A549 (cell line): ENCODE measurements around the gene RCOR2.

Experiments used
- CHD2 ChIP-seq: fragments of 150-350 bp; IDR thresholded peaks from 2 replicates; pipeline ENCODE4 v1.6.1; 2014; ENCODE audit warnings: low read length; ENCODE audit not compliant: partially characterized antibody
- EP300 ChIP-seq, 2 experiments: fragments of >200 bp; sonication (Bioruptor Twin); formaldehyde crosslinking; IDR thresholded peaks; 2 replicates in 1 of 2; 3 replicates in 1 of 2; pipeline ENCODE4 v1.6.1; 2016 to 2017
- MAFK ChIP-seq: fragments of 450-650 bp; IDR thresholded peaks from 2 replicates; pipeline ENCODE4 v1.6.1; 2014; ENCODE audit not compliant: partially characterized antibody
- PHF8 ChIP-seq: fragments of 200-600 bp; sonication (generic); IDR thresholded peaks from 2 replicates; pipeline ENCODE4 v1.6.1; 2016; ENCODE audit warnings: low read depth, mild to moderate bottlenecking, antibody characterized with exemption, moderate library complexity, borderline replicate concordance
- POLR2A ChIP-seq: IDR thresholded peaks from 2 replicates; pipeline ENCODE4 v1.6.1; 2012; ENCODE audit warnings: mild to moderate bottlenecking, low read length
- RAD21 ChIP-seq, 2 experiments: fragments of >200 bp in 1 of 2; sonication (Bioruptor Twin) in 1 of 2; formaldehyde crosslinking in 1 of 2; IDR thresholded peaks in 1 of 2; conservative IDR thresholded peaks in 1 of 2; 2 replicates in 1 of 2; 3 replicates in 1 of 2; pipeline ENCODE4 v1.6.1; 2012 to 2018; ENCODE audit warnings: inconsistent platforms in 1 of 2
- TF ChIP-seq, protein P1 (sequence below): fragments of >200 bp; sonication (Bioruptor Twin); formaldehyde crosslinking; IDR thresholded peaks from 3 replicates; pipeline ENCODE4 v1.5.1; 2016
- TF ChIP-seq, protein P2 (sequence below): fragments of 250-450 bp; sonication (Bioruptor Pico); IDR thresholded peaks from 2 replicates; pipeline ENCODE4 v1.5.0; 2021; ENCODE audit warnings: mild to moderate bottlenecking, moderate library complexity, borderline replicate concordance

DNA sequence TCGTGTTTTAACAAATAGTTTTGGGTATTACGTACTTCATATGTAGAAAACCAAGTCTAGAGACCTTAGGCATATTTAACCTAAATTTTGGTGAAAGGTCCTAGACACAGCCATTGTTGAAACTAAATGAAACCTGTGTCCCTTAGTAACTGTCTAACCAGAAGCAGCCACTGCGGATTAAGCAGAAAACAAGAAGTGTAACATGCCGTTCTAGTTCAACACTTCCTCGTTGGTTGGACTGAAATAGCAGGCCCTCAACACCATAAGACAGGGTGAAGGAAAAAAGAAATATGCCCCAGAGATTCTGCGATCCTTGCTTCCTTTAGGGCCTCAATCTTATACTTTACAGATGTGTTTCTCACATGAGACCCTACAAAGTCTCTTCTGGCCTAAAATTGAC is 23.8 kb upstream of the RCOR2 start:
- TF ChIP-seq, protein P1, sequence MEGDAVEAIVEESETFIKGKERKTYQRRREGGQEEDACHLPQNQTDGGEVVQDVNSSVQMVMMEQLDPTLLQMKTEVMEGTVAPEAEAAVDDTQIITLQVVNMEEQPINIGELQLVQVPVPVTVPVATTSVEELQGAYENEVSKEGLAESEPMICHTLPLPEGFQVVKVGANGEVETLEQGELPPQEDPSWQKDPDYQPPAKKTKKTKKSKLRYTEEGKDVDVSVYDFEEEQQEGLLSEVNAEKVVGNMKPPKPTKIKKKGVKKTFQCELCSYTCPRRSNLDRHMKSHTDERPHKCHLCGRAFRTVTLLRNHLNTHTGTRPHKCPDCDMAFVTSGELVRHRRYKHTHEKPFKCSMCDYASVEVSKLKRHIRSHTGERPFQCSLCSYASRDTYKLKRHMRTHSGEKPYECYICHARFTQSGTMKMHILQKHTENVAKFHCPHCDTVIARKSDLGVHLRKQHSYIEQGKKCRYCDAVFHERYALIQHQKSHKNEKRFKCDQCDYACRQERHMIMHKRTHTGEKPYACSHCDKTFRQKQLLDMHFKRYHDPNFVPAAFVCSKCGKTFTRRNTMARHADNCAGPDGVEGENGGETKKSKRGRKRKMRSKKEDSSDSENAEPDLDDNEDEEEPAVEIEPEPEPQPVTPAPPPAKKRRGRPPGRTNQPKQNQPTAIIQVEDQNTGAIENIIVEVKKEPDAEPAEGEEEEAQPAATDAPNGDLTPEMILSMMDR = no peak
- TF ChIP-seq PHF8 (no peak), MAFK (no peak), POLR2A (no peak), EP300 (IDR thresholded peaks at IDR 0.05) (no peak), RAD21 (conservative IDR thresholded peaks at IDR 0.05 in 1 of 2, IDR thresholded peaks at IDR 0.05 in 1 of 2) (no peak), CHD2 (no peak)
- TF ChIP-seq, protein P2, sequence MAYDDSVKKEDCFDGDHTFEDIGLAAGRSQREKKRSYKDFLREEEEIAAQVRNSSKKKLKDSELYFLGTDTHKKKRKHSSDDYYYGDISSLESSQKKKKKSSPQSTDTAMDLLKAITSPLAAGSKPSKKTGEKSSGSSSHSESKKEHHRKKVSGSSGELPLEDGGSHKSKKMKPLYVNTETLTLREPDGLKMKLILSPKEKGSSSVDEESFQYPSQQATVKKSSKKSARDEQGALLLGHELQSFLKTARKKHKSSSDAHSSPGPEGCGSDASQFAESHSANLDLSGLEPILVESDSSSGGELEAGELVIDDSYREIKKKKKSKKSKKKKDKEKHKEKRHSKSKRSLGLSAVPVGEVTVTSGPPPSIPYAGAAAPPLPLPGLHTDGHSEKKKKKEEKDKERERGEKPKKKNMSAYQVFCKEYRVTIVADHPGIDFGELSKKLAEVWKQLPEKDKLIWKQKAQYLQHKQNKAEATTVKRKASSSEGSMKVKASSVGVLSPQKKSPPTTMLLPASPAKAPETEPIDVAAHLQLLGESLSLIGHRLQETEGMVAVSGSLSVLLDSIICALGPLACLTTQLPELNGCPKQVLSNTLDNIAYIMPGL (CRISPR knock-in tag) = no peak
